Loucy (cell line): ENCODE measurements around the gene PPP1R9B.
A peak's percentile ranks its signal among the peaks of the same experiment; 100 is the strongest.

Experiments used
- H2AFZ ChIP-seq: fragments of 200-600 bp; sonication (generic); 2 replicates; pipeline ENCODE4 v1.6.0; 2016; ENCODE audit warnings: antibody characterized with exemption, mild to moderate bottlenecking, low read length, moderate library complexity
- H3F3A ChIP-seq: fragments of 200-600 bp; 2 replicates; pipeline ENCODE4 v1.6.0; 2016; ENCODE audit warnings: antibody characterized with exemption, low read depth, mild to moderate bottlenecking
- H3K27me3 ChIP-seq: fragments of 200-600 bp; sonication (generic); 2 replicates; pipeline ENCODE4 v1.6.1; 2014; ENCODE audit warnings: low read length, mild to moderate bottlenecking; ENCODE audit not compliant: insufficient read depth, poor library complexity, severe bottlenecking
- H3K36me3 ChIP-seq: fragments of 200-600 bp; sonication (generic); 2 replicates; pipeline ENCODE4 v1.6.1; 2016; ENCODE audit warnings: low read length; ENCODE audit not compliant: insufficient read depth
- H3K4me1 ChIP-seq: fragments of 200-600 bp; sonication (generic); 2 replicates; pipeline ENCODE4 v1.5.1; 2014; ENCODE audit warnings: low read length, mild to moderate bottlenecking; ENCODE audit not compliant: insufficient read depth, poor library complexity, severe bottlenecking
- H3K4me2 ChIP-seq: fragments of 200-600 bp; sonication (generic); 2 replicates; pipeline ENCODE4 v1.6.0; 2014; ENCODE audit warnings: antibody characterized with exemption, low read length, low read depth, mild to moderate bottlenecking; ENCODE audit not compliant: poor library complexity, severe bottlenecking
- H3K4me3 ChIP-seq: fragments of 200-600 bp; sonication (generic); 2 replicates; pipeline ENCODE4 v1.5.1; 2014; ENCODE audit warnings: low read length, mild to moderate bottlenecking, mixed read lengths; ENCODE audit not compliant: poor library complexity, severe bottlenecking
- H3K79me2 ChIP-seq: fragments of 200-600 bp; sonication (generic); 2 replicates; pipeline ENCODE4 v1.6.1; 2014; ENCODE audit warnings: low read length; ENCODE audit not compliant: insufficient read depth
- H3K9ac ChIP-seq: fragments of 200-600 bp; sonication (generic); 2 replicates; pipeline ENCODE4 v1.6.0; 2014; ENCODE audit warnings: mild to moderate bottlenecking, low read depth, low read length, moderate library complexity; ENCODE audit not compliant: poor library complexity, severe bottlenecking
- H3K9me2 ChIP-seq: fragments of 200-600 bp; sonication (generic); replicated peaks from 2 replicates; pipeline ENCODE4 v1.6.1; 2016; ENCODE audit warnings: low read depth, low read length, mixed read lengths
- H3K9me3 ChIP-seq: fragments of 200-600 bp; sonication (generic); 2 replicates; pipeline ENCODE4 v1.6.1; 2014; ENCODE audit warnings: mild to moderate bottlenecking, antibody characterized with exemption, low read length, low read depth; ENCODE audit not compliant: insufficient read depth
- H4K20me1 ChIP-seq: fragments of 200-600 bp; sonication (generic); 2 replicates; pipeline ENCODE4 v1.6.0; 2014; ENCODE audit warnings: antibody characterized with exemption, low read length, mild to moderate bottlenecking; ENCODE audit not compliant: insufficient read depth, poor library complexity, severe bottlenecking
- EZH2phosphoT487 ChIP-seq: fragments of 200-600 bp; IDR thresholded peaks from 2 replicates; pipeline ENCODE4 v1.6.1; 2018; ENCODE audit warnings: antibody characterized with exemption, mild to moderate bottlenecking, moderate library complexity, borderline replicate concordance
- TF ChIP-seq, protein P1 (sequence below): fragments of 200-600 bp; sonication (generic); conservative IDR thresholded peaks from 2 replicates; pipeline ENCODE4 v1.5.1; 2014; ENCODE audit warnings: mild to moderate bottlenecking, antibody characterized with exemption, low read length

PPP1R9B gene

DNA sequence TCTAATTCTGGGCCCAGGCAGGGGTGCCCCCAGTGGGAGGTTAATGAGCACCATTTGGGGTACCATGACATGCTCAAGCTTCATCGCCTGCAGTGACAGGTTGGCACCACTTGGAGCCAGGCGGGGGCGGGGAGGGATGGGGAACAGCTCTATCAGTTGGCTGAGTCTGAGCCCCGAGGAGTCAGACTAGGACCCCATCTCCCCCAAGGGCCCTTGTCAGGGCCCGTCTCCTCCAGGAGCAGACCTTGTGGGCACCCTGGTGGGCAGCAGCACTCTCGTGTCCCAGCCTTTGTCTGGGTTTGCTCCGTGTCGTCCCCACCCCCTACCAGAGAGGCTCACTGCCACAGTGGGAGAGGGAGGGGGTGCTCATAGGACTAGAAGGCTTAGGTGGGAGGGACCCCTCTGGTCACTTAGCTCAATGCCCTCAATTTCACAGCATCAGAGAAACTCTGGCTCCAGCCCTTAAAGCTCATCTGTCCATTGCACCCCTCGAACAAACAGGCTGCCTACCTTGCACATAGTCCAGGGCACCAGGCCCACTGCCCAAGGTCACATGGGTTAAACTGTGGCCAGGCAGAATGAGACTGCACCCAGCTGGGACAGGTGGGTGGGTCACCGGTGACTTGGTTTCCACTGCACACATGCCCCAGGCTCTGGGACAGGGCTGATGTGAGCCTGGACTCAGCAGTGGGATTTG, 4.1 kb downstream of the PPP1R9B start:
- Histone ChIP-seq H3K9me3 (no peaks in the 10 kb centered on the region), H3K79me2 (peaks cover 94% of the 10 kb centered on the region), H3K36me3 (peaks cover 36% of the 10 kb centered on the region; the same call in 1 of the 2 replicates), H3K9me2 (no peaks in the 10 kb centered on the region), H3K9ac (peak overlapping the region; percentile 99), H3K4me1 (peaks cover 41% of the 10 kb centered on the region), H3K4me3 (peak overlapping the region; percentile 82), H4K20me1 (peaks cover 73% of the 10 kb centered on the region), H3K27me3 (no peaks in the 10 kb centered on the region), H3K4me2 (peak overlapping the region; percentile 87), H2AFZ (no peak overlapping the region), H3F3A (no peaks in the 10 kb centered on the region)
- TF ChIP-seq, protein P1, sequence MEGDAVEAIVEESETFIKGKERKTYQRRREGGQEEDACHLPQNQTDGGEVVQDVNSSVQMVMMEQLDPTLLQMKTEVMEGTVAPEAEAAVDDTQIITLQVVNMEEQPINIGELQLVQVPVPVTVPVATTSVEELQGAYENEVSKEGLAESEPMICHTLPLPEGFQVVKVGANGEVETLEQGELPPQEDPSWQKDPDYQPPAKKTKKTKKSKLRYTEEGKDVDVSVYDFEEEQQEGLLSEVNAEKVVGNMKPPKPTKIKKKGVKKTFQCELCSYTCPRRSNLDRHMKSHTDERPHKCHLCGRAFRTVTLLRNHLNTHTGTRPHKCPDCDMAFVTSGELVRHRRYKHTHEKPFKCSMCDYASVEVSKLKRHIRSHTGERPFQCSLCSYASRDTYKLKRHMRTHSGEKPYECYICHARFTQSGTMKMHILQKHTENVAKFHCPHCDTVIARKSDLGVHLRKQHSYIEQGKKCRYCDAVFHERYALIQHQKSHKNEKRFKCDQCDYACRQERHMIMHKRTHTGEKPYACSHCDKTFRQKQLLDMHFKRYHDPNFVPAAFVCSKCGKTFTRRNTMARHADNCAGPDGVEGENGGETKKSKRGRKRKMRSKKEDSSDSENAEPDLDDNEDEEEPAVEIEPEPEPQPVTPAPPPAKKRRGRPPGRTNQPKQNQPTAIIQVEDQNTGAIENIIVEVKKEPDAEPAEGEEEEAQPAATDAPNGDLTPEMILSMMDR: peak; percentile 51
- TF ChIP-seq EZH2phosphoT487: no peak

DNA sequence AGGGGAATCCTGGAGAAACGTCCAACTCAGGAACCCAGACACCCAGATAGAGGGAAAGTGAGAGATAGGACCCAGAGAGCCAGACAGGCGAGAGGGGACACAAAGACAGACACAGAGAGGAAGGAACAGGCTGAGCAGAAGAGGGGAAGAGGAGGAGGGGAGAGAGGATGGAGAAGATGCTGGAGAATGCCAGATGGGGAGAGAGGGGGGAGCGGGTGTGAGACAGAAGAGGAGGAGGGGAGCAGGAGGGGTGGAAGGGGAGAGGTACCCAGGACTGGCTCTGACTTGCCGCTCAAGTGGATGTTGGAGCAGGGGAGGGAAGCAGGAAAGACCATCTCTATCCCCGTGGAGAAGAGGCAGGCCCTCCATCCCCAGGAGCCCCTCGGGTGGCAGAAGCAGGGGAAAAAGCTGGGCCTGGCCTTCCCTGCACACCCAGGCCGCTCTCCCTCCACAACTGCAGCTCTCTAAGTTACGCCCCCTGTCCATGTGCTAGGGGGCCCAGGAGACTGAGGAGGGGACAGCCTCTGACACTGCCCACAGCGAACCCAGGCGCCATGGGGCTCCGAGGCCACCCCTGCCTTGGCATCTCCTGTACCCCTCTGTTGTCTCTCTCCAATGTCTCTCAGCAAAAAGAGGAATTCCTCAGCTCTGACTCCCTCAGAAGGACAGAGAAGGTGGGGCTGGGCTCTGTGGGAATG, 4.8 kb downstream of the PPP1R9B start:
- Histone ChIP-seq H3K9me3 (no peaks in the 10 kb centered on the region), H3K4me1 (peaks cover 47% of the 10 kb centered on the region), H2AFZ (no peak overlapping the region), H3K4me3 (peak overlapping the region; percentile 82), H3K9me2 (no peaks in the 10 kb centered on the region), H3K27me3 (no peaks in the 10 kb centered on the region), H3F3A (no peaks in the 10 kb centered on the region), H3K4me2 (peak overlapping the region; percentile 87), H3K9ac (peak overlapping the region; percentile 99), H3K79me2 (peaks cover 100% of the 10 kb centered on the region), H3K36me3 (peaks cover 43% of the 10 kb centered on the region; the same call in 1 of the 2 replicates), H4K20me1 (peaks cover 80% of the 10 kb centered on the region)
- TF ChIP-seq, protein P1: no peak

GRCh38 chr17:50144845-50145531, 5.5 kb downstream of the PPP1R9B start:
- peaks cover 43% of the 10 kb centered on the region; the same call in 1 of the 2 replicates for H3K36me3 ChIP-seq
- peaks cover 95% of the 10 kb centered on the region for H3K79me2 ChIP-seq
- peak overlapping the region; percentile 87 for H3K4me2 ChIP-seq
- H3K9ac ChIP-seq: peak overlapping the region; percentile 99
- no peaks in the 10 kb centered on the region for H3K27me3 ChIP-seq
- no peaks in the 10 kb centered on the region for H3K9me3 ChIP-seq
- H3K9me2 ChIP-seq: no peaks in the 10 kb centered on the region
- H2AFZ ChIP-seq: no peak overlapping the region
- no peaks in the 10 kb centered on the region for H3F3A ChIP-seq
- peaks cover 54% of the 10 kb centered on the region for H3K4me1 ChIP-seq
- no peak for TF ChIP-seq EZH2phosphoT487
- TF ChIP-seq, protein P1: no peak
- H3K4me3 ChIP-seq: peak overlapping the region; percentile 82
- H4K20me1 ChIP-seq: peaks cover 80% of the 10 kb centered on the region
